ENCODE measurements around the gene OR10D3.
"Not testable (repeated sequence)": the region's sequence is repeated elsewhere in the genome, so short reads cannot be mapped to it uniquely, and the experiment has no call there.

The OR10D3 gene

DNA sequence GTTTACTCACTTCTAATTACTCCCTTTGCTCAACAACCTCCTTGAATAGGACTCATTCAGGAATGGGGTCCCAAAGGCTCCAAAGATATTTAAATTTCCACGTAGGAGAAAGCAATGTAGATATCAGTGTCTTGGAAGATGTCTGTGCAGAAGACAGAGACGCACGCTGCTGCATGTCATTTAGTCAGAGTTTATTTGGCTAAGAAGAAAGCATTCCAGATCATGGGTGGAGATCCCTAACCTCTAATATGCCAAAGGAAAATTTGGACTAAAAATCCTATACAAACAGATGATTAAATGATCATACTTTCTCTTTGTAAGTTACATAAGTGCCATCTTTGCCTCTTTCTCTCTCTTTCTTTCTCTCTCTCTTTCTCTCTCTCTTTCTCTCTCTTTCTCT is at the start of gene OR10D3:
OR10D3 (plus strand) TSS at position 278 of the 400 bp plus-strand sequence. CDS start 1,925 bp downstream, outside the sequence.
- DNase-seq, result no peak

DNA sequence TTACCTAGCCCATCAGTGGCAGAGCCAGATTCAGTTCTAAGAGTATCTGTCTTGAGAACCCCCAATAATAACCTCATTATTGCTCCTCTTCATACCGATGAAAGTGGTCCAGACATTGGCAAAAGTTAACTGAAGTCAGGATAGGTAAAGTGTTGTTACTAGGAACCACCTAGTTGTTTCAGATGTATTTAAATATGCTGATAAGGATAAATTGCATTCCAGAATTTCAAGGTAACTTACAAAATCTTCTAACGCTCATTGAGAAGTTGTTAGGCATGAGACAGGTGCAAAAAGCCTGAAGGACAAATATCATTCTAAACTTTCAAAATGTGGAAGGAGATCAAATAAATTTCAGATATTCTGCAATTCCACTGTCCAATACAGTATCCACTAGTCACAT is 40.1 kb upstream of the OR10D3 start:
- DNase-seq, result no peak

- no peak for DNase-seq
Measured at GRCh38 chr11:124147951-124148350, 35.2 kb upstream of the OR10D3 start.

GRCh38 chr11:124150684-124151083 is 32.5 kb upstream of the OR10D3 start:
- DNase-seq, result no peak

DNA sequence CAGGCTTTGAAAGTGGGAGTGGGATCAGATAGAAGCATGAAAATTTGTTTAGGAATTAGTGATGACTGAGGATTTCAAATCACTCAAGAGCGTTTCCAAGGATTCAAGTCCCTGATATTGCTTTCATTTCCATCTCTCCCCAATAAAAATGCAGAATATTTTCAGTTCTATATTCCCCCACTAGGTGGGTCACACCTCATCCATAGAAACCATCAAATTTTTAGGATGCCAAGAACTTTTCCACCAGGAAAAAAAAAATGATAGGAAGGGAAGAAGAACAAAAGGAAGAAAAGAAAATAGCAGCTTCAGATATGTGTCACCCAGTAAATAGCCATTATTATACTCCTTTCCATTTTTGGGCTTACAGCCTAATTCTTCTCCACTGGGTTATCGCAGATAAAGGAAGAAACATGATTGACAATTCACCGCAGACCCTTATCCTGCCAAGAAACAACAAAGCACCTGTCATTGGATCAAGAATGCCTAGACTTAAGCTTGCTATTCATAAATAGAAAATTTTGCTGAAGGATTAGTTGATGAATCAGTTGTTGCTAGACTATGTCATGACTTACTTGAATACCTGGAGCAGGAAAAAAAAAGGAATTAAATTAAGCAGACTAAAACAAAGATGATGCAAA is 30.3 kb upstream of the OR10D3 start:
- DNase-seq, result no peak

DNA sequence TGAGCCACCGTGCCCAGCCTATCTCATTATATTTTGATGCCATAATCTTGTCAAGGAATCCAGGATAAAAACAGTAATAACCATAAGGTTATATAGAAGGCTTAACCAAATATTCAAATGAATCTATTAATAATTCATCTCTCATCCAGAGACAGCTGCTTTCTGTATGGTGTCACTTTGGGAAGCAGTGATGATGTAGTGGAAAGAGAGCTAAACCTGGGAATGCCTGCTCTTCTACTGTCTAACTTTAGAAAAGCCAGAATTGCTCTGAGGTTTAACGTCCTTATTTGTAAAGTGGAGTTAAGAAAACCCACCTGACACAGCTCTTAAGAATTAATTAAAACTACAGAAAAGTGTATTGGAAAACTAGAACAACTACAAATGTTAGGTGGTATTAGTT is 29.3 kb upstream of the OR10D3 start:
- DNase-seq, result no peak

GRCh38 chr11:124159481-124159880 is 23.7 kb upstream of the OR10D3 start:
- no peak for DNase-seq

DNA sequence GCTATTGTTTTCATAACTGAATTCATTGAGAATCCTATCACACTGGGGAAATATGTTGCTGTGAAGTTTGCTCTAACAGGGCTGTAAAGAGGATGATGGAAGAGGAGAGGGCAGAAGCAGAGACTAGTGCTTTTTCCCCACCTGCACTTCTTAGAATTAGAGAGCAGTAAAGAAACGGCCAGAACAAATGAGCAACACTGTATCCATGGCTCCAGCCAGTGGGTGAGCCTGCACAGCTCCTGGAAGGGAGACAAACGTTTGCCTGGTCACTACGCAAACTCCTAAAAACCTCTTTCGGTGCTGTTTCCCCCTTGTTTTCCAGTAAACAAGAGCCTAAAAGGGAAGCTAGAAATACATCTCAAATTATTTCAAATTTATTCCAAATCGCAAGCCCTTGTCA is 22.2 kb upstream of the OR10D3 start:
- no peak for DNase-seq

DNA sequence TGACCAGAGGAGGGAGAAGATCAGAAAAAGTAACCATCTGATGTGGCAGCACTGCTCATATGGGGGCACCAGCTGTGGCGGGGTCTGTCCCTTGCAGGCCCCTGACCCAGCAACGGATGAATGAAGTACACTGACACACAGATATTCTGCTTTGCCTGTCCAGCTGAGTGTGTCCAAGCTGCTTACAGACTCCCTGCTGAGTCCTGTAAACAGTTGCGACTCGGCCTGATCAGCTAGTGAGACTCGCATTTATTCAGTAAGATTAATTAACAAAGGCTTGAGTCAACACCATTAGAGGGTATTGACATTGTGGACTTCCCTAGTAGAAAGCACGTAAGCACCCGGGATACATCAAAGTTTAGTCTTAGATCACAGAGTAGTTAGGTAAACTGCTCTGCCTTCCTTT is 15.3 kb upstream of the OR10D3 start:
- no peak for DNase-seq

GRCh38 chr11:124168796-124169195 is 14.3 kb upstream of the OR10D3 start:
- DNase-seq, result no peak

GRCh38 chr11:124170315-124170714 is 12.8 kb upstream of the OR10D3 start:
- not testable (repeated sequence) for DNase-seq

GRCh38 chr11:124170801-124171586 is 12.2 kb upstream of the OR10D3 start:
- DNase-seq, result no peak

DNA sequence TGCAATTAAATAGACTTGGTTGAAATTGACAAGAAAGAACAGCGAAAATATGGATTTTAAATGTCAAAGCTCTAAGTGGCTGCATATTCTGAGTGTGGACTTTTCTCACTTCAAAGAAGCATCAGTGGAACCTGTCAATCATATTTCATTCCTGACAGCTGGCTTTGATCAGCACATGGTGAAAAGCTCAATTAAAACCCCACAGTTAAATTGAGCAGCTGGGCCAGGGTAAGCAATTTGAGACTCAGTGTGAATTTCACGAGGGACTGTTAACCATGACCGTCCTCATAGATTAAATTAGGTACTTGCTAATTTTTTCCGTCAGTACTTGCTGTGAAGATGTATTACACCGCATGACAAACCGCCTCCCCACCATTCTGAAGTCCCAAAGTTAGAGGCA is 11.0 kb upstream of the OR10D3 start:
- peak; percentile 59 for DNase-seq

- peak; percentile 25 for DNase-seq
Measured at GRCh38 chr11:124172599-124172998, 10.5 kb upstream of the OR10D3 start.

GRCh38 chr11:124174001-124174583 is 9.1 kb upstream of the OR10D3 start:
- DNase-seq, result peak; percentile 66

- DNase-seq, result no peak
Measured at GRCh38 chr11:124176925-124177715, 6.0 kb upstream of the OR10D3 start.

DNA sequence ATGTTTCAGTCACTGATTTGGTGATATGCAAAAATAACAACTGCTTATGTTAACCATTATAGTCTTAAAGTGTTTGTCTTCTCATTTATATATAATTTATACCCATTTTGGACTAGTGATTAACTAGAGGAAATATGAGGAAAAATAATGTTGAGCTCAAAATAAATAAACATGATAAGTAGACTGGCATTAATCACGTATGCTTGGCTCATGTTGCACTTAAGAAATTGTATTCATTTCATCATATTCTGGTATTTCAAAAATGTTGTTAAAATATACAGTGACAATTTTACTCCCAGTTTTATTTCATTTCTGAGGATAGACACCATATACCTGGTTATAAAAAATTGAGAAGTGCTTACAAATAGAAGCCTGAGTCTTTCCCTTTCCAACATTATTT is 3.8 kb upstream of the OR10D3 start:
- DNase-seq, result peak; percentile 7

DNA sequence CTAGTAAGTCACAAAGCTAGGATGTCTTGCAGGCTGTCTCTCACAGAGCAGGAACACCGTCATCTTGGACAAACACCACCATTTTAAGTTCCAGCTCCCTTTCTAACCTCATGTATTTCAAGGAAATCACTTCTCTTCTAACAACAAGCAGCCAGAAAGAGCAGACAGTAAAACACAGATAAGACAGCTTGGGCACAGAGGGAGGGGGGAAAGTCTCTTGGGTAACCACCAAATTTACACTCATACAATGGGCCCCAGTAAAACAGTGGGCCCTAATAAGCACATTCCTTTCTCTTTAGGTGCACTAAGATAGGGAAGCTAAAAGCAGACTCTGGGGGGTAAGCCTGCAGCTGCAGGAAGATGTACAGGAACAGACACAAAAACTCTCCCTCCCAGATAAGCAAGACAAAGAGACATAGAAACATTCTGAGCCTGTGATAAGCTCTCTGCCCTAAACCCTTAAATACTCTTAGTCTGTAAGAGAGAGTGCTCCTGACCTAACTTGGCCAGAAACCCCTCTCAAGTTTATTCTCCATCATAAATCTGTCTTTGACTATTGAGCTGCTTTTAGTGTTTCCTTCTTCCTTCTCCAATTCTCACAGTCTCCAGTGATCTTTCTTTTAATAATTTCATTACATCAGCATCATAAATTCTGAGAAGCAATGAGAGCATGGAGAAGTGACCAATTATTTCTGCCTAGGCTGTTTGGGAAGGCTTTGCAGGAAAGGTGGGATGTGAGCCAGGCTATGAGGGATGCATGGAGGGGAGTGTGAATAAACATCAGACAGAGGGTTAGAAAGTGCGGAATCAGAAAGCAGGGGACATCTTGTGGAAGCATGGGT is 7.4 kb downstream of the OR10D3 start:
- no peak for DNase-seq

- DNase-seq, result no peak
Measured at GRCh38 chr11:124193221-124194010, 10.3 kb downstream of the OR10D3 start.

DNA sequence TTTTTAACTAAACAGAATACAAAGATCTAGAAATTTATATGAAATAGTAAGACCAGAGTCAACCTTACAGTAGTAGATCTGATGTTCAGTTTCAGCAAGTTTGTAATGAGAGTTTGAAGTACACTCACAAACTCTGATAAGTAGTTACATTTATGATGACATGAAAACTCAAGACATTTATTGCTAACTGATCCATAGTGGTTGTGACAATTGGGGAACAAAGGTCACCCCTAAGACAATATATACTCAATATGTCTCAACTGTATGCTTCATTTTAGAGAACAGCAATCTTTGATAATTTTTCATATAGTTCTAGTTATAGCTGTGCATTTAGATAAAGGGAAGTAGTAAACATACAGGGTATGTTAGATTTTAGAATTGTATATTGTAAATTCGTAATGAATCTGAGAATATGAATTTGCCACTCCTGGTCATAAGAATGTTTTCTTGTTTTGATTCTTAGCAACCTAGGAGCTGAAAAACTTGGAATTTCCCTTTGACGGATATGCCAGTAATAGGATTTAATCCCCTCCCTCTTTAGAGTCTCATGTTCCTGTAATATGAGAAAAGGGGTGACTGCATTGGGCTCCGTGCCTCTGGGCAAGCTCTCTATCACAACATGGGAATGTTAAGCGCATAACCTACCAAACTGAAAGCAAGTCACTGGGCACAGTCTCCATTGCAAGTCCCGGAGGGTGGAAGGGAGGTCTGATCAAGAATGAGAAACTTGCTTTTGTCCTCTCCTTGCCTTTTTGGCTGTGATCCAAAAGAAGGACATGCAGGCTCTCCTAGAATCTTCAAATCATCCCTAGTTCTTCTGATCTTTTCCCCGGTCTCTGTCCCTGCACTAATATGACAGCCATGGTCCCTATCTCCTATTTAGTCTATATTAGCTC is 11.4 kb downstream of the OR10D3 start:
- no peak for DNase-seq

Data from NCI-H2171 treated with DMSO at 0.1 percent for 48 hours (cell line).